Coronary artery (tissue), 2 donors: ENCODE results near the gene PPP1R16B.

Experiments
- DNase-seq: peaks from one replicate; pipeline ENCODE4 v3.0.0-alpha.2; 2017; ENCODE audit warnings: low spot score
- H3K27ac ChIP-seq, 2 donors: fragments of 200-600 bp; sonication (generic); one replicate each; pipeline ENCODE4 v1.5.1; 2016 to 2019
- H3K4me3 ChIP-seq: fragments of 200-600 bp; sonication (generic); 2 replicates; pipeline ENCODE4 v1.5.1; 2016; ENCODE audit warnings: mild to moderate bottlenecking, moderate library complexity
- TF ChIP-seq, protein P1 (sequence below): fragments of 200-600 bp; sonication (generic); IDR thresholded peaks from one replicate; pipeline ENCODE4 v1.5.1; 2019; ENCODE audit warnings: antibody characterized with exemption

The PPP1R16B gene

DNA sequence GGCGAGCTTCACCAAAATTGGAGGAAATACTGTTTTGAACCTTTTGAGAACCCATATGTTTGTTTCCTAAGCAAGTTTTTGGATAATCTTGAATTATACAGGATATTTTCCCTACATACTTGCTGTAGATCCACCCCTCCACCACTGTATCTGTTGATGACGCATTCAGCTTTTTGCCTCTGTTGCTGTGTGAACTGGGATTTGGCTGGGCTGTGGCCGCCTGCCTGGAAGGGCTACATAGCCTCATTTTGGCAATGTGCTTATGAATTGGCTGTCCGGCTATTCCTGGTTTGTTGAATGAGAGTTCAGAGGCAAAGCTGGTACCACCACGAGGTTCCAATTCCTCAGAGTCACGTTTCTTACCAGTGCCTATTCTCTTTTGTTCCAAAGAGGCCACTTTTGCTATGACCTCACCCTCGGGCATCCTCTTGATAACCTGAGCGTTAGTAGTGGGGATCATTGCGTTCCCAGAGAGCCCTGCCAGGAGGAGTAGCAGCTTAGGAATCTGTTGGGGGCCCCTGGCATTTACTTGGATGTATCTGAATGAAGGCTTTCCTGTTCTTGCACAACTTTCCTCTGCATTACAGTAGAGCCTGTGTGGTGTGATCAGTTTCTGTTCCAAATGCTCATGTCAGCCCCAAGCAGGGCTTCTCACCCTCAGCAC lies 127.1 kb downstream of the PPP1R16B start:
- H3K4me3 ChIP-seq, result no peak overlapping the region
- peak overlapping the region in 1 of 2 donors; percentile 15 for H3K27ac ChIP-seq
- no peak for DNase-seq
- TF ChIP-seq, protein P1, sequence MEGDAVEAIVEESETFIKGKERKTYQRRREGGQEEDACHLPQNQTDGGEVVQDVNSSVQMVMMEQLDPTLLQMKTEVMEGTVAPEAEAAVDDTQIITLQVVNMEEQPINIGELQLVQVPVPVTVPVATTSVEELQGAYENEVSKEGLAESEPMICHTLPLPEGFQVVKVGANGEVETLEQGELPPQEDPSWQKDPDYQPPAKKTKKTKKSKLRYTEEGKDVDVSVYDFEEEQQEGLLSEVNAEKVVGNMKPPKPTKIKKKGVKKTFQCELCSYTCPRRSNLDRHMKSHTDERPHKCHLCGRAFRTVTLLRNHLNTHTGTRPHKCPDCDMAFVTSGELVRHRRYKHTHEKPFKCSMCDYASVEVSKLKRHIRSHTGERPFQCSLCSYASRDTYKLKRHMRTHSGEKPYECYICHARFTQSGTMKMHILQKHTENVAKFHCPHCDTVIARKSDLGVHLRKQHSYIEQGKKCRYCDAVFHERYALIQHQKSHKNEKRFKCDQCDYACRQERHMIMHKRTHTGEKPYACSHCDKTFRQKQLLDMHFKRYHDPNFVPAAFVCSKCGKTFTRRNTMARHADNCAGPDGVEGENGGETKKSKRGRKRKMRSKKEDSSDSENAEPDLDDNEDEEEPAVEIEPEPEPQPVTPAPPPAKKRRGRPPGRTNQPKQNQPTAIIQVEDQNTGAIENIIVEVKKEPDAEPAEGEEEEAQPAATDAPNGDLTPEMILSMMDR, result no peak

DNA sequence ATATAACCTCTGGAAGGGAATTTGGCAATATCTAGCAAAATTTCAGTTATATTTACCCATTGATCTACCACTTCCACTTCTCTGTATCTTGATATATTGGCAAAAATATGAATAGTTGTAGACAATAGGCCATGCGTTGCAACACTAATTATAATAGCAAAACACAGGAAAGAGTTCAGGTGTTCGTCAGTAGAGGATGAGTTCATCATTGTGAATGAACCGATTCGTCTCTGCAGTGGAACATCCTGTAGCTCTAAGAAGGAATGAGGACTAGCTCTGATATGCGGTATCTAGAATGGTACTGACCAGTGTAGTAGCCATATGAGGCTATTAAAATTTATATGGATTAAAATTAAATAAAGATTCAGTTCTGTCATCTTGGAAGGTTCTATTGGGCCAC lies 129.0 kb downstream of the PPP1R16B start:
- no peak overlapping the region for H3K4me3 ChIP-seq
- no peak for DNase-seq
- TF ChIP-seq, protein P1, result no peak
- H3K27ac ChIP-seq, result no peak overlapping the region

DNA sequence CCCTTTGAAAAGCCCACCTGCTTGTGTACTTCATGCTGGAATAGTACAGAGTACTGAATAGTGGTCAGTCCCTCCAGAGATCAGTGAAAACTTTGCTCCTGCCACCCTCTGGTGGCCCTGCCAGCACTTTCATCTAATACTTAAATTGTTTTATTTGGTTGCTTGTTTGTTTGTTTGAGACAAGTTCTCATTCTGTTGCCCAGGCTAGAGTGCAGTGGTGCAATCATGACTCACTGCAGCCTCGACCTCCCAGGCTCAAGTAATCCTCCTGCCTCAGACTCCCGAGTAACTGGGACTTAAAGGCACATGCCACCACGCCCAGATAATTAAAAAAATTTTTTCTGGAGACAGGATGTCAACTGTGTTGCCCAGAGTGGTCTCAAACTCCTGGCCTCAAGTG lies 129.8 kb downstream of the PPP1R16B start:
- TF ChIP-seq, protein P1, result no peak
- H3K27ac ChIP-seq, result no peak overlapping the region
- no peak overlapping the region for H3K4me3 ChIP-seq
- DNase-seq, result no peak

DNA sequence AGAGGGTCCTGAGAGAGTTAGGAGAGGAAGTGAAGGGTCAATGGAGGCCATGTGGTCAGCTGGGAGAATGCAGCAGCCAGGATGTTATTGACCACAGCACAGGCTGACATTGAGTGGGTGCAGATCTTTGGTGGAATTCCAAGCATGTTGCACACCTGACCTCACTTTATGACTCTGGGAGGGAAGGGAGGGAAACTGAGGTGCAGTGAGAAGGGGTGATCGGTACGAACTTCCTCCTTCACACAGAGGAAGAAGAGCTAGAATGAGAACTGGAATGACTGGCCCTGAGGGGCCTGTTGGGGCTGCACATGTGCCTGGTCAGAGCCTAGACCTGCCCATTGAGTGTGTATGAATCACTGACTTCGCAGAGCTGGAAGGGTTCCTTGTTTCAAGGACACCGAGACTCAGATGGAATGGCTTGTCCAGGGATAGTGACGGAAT lies 130.5 kb downstream of the PPP1R16B start:
- TF ChIP-seq, protein P1, result no peak
- no peak for DNase-seq
- Histone ChIP-seq H3K4me3 (no peak overlapping the region), H3K27ac (no peak overlapping the region)

DNA sequence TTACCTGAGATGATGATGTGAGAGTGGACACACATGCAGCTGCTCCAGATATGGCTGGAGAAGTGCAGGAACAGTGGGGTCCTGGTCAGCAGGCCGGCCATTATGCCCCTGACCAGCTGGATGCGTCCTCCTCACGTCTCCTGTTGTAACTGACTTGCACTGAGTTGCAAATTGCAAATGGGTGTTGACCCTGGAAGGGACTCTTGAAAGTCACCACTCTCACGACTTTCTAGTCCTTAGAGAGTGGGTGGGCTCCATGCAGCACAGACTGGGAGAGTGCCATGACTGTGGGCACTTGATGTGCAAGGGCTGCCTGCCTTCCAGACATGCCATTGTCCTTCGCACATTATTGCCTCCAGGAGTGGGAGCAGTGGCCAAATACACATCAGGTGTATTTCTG lies 131.5 kb downstream of the PPP1R16B start:
- peak; percentile 55 for DNase-seq
- TF ChIP-seq, protein P1, result no peak
- H3K27ac ChIP-seq, result no peak overlapping the region
- H3K4me3 ChIP-seq, result no peak overlapping the region

DNA sequence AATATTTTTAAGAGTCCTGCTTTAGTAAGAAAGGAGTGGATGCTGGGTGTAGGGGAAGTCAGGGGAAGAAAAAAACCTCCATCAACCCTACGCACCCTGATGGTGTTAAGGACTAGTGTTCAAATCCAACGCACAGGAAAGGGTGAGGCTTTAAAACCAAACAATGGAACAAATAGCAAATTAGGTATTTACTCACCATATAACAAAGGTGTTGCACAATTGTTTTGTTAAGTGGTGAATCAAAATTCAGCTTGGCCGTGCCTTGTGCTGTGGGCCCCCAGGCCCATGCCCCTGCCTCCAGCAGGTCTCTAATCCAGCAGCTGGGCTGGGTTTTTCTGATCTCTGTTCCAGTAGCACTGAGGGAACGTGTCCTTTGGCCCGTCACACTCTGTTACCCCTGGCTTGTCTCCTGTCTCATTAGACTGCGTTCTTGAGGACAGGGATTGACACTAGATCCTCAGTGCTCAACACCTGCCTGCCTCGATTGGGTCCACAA lies 132.5 kb downstream of the PPP1R16B start:
- TF ChIP-seq, protein P1, result no peak
- no peak overlapping the region for H3K4me3 ChIP-seq

DNA sequence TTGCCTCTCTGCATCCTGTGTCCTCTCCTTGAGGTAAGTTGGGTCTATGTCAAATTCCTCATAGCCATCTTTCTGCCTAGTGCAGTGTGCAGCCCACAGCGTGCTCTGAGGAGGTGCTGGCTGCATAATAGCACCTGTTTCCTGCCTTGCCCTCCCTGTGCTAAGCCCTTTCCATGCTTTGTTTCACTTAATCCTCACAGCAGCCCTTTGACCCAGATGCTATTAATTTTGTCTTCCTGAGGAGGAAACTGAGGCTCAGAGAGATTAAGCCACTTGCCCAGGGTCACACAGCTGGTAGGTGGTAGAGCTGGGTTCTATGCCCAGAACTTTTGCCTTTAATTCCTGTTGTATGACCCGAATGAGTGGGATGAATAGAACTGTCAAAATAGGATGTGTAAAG lies 134.2 kb downstream of the PPP1R16B start:
- Histone ChIP-seq H3K27ac (no peak overlapping the region), H3K4me3 (no peak overlapping the region)
- TF ChIP-seq, protein P1, result no peak
- no peak for DNase-seq

More for the DNA sequence above, 132.5 kb downstream of the PPP1R16B start:
- H3K27ac ChIP-seq, result no peak overlapping the region
- DNase-seq, result peak; percentile 1
